Endothelial cell of umbilical vein (primary cell): ENCODE measurements around the gene ADAM20. TPM values are rescaled to one million over a fixed set of nuclear protein-coding genes. Genes with fewer than 3 reads are reported as not detected.
A peak's percentile ranks its signal among the peaks of the same experiment; 100 is the strongest.

Experiments
- BruUV-seq: library from RNA; stranded (reverse); fragments of 400-500 nt; replicated peaks from 2 replicates; lab custom pipeline; 2021; lab: Mats Ljungman, UMichigan
- CTCF ChIA-PET: fragments of 300-600, 350-600 bp; sonication (Branson Sonifier 250); formaldehyde crosslinking; loops from one replicate; lab custom pipeline; 2021; ENCODE audit warnings: antibody characterized with exemption, inconsistent platforms; lab: Charles Lee
- POLR2A ChIA-PET: fragments of 300-600, 350-600 bp; sonication (Branson Sonifier 250); formaldehyde crosslinking; loops from one replicate; lab custom pipeline; 2021; ENCODE audit warnings: antibody characterized with exemption, inconsistent platforms; lab: Charles Lee
- DNase-seq: peaks from one replicate; pipeline ENCODE4 v3.0.0-alpha.2; 2011; ENCODE audit warnings: low read depth, low spot score
- FAIRE-seq: peaks from 2 replicates; lab custom pipeline; 2011; peaks lifted over from hg19 to GRCh38; lab: Jason Lieb, UNC
- H2AFZ ChIP-seq: 2 replicates; pipeline ENCODE4 v1.6.0; 2012; ENCODE audit warnings: low read depth, low read length, control low read depth, inconsistent platforms
- H3K27ac ChIP-seq: 2 replicates; pipeline ENCODE4 v1.5.1; 2011; ENCODE audit warnings: low read depth, mild to moderate bottlenecking, control low read depth, low read length, moderate library complexity; ENCODE audit not compliant: insufficient read depth
- H3K27me3 ChIP-seq, 2 experiments: 2 replicates each; pipeline versions ENCODE4 v1.6.0 to v1.6.1; 2011; ENCODE audit warnings: low read length in 2 of 2, mixed read lengths in 1 of 2; ENCODE audit not compliant: control insufficient read depth in 2 of 2, insufficient read depth in 2 of 2
- H3K36me3 ChIP-seq, 2 experiments: 2 replicates in 1 of 2; 3 replicates in 1 of 2; pipeline ENCODE4 v1.5.1; 2011; ENCODE audit warnings: low read length in 2 of 2, mild to moderate bottlenecking in 1 of 2, moderate library complexity in 1 of 2; ENCODE audit not compliant: control insufficient read depth in 2 of 2, insufficient read depth in 2 of 2; ENCODE audit errors: extremely low read depth in 1 of 2
- H3K4me1 ChIP-seq: 3 replicates; pipeline ENCODE4 v1.5.1; 2011; ENCODE audit warnings: mild to moderate bottlenecking, low read length; ENCODE audit not compliant: control insufficient read depth, insufficient read depth; ENCODE audit errors: extremely low read depth
- H3K4me2 ChIP-seq: 2 replicates; pipeline ENCODE4 v1.6.1; 2011; ENCODE audit warnings: low read length, control low read depth, mixed read lengths; ENCODE audit not compliant: insufficient read depth
- H3K4me3 ChIP-seq, 3 experiments: fragments of 200-600 bp in 1 of 3; sonication (generic), shearing (Covaris generic) in 1 of 3; replicated peaks in 1 of 3; 2 replicates each; pipeline ENCODE4 v1.5.1; 2011 to 2016; ENCODE audit warnings: control low read depth in 3 of 3, low read length in 3 of 3, mild to moderate bottlenecking in 2 of 3, inconsistent platforms in 1 of 3, low read depth in 1 of 3, moderate library complexity in 1 of 3; ENCODE audit not compliant: insufficient read depth in 1 of 3
- H3K79me2 ChIP-seq: 2 replicates; pipeline ENCODE4 v1.6.0; 2012; ENCODE audit warnings: low read length, inconsistent platforms; ENCODE audit not compliant: control insufficient read depth, insufficient read depth
- H3K9ac ChIP-seq: replicated peaks from 2 replicates; pipeline ENCODE3; 2011; ENCODE audit warnings: low read length, control low read depth; ENCODE audit not compliant: insufficient read depth; ENCODE audit errors: extremely low read depth
- H3K9me1 ChIP-seq: replicated peaks from 3 replicates; pipeline ENCODE4 v1.6.0; 2011; ENCODE audit warnings: mild to moderate bottlenecking, low read length; ENCODE audit not compliant: control insufficient read depth, insufficient read depth; ENCODE audit errors: extremely low read depth
- H3K9me3 ChIP-seq: replicated peaks from 2 replicates; pipeline ENCODE4 v1.5.1; 2012; ENCODE audit warnings: low read length, inconsistent platforms; ENCODE audit not compliant: control insufficient read depth, insufficient read depth
- H4K20me1 ChIP-seq: replicated peaks from 2 replicates; pipeline ENCODE3; 2011; ENCODE audit warnings: mild to moderate bottlenecking, low read length; ENCODE audit not compliant: control insufficient read depth, insufficient read depth; ENCODE audit errors: extremely low read depth
- EZH2 ChIP-seq: IDR thresholded peaks from 2 replicates; pipeline ENCODE4 v1.6.1; 2012; ENCODE audit warnings: borderline replicate concordance, low read depth, mild to moderate bottlenecking, moderate library complexity, low read length, inconsistent platforms; ENCODE audit not compliant: severe bottlenecking
- FOS ChIP-seq: IDR thresholded peaks from 2 replicates; pipeline ENCODE4 v1.6.1; 2011; ENCODE audit warnings: mild to moderate bottlenecking, low read length, moderate library complexity, borderline replicate concordance; ENCODE audit not compliant: insufficient read depth
- GATA2 ChIP-seq: IDR thresholded peaks from 2 replicates; pipeline ENCODE4 v1.7.0; 2011; ENCODE audit warnings: low read depth, mild to moderate bottlenecking, moderate library complexity, mixed read lengths, low read length; ENCODE audit not compliant: insufficient read length, insufficient read depth
- JUN ChIP-seq: IDR thresholded peaks from 2 replicates; pipeline ENCODE4 v1.6.1; 2011; ENCODE audit warnings: borderline replicate concordance, low read depth; ENCODE audit not compliant: insufficient read length, insufficient read depth
- MAX ChIP-seq: IDR thresholded peaks from 2 replicates; pipeline ENCODE4 v1.6.1; 2011; ENCODE audit not compliant: insufficient read depth, insufficient read length
- MYC ChIP-seq: IDR thresholded peaks from one replicate; pipeline ENCODE4 v1.6.1; 2011; ENCODE audit warnings: mild to moderate bottlenecking, low read depth, low read length
- POLR2A ChIP-seq: IDR thresholded peaks from 2 replicates; pipeline ENCODE4 v1.6.1; 2012; ENCODE audit warnings: low read depth, mild to moderate bottlenecking, control low read depth, low read length
- dilution Hi-C: fragments of 300-500 bp; cut with MboI; formaldehyde crosslinking; loops from one replicate; pipeline ENCODE4 v1.15.0; 2019; ENCODE audit warnings: low sequenced_read_pairs; ENCODE audit not compliant: extremely low pct_ligation_motif_present
- intact Hi-C: fragments of 100-400 bp; cut with micrococcal nuclease; formaldehyde crosslinking; loops from one replicate; pipeline ENCODE4 v1.10.0; 2022
- polyA plus RNA-seq, 4 experiments: library from polyadenylated mRNA; depleted of rRNA in 3 of 4; stranded (reverse) in 3 of 4; unstranded in 1 of 4; fragments of >200 nt; gene quantifications; 2 replicates each; pipeline versions ENCODE4 v1.2.1 to v1.2.3, GENCODE V29; 2011 to 2012; ENCODE audit warnings: missing spikeins in 1 of 4
- total RNA-seq: library from RNA; stranded (reverse); gene quantifications from 2 replicates; pipeline ENCODE4 v1.2.3, GENCODE V29; 2021
- TF ChIP-seq, protein P1 (sequence below), 2 donors: IDR thresholded peaks; 1 replicate in 1 of 2; 2 replicates in 1 of 2; pipeline ENCODE4 v1.5.1; 2011; ENCODE audit warnings: low read length in 2 of 2, mild to moderate bottlenecking in 2 of 2, moderate library complexity in 2 of 2, control low read depth in 1 of 2, inconsistent platforms in 1 of 2, low read depth in 1 of 2; ENCODE audit not compliant: insufficient read depth in 1 of 2; ENCODE audit errors: extremely low read depth in 1 of 2

The ADAM20 gene
- total and polyA plus RNA-seq, 2 donors (not counting 3 experiments of a cell fraction or from before 2014, with no cell fraction given): 0.06 to 0.66 TPM

DNA sequence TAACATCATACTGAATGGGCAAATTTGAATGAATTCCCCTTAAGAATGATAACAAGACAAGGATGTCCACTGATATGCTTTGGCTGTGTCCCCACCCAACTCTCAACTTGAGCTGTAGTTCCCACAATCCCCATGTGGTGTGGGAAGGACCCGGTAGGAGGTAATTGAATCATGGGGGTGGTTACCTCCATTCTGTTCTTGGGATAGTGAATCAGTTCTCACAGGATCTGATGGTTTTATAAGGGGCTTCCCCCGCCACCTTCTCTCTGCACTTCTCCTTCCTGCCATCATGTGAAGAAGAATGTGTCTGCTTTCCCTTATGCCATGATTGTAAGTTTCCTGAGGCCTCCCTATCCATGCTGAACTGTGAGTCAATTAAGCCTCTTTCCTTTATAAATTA is 36.3 kb upstream of the ADAM20 start:
- FAIRE-seq (no peak), DNase-seq (no peak)
- no peaks in the 10 kb centered on the region for H3K36me3 ChIP-seq
- no peaks in the 10 kb centered on the region for H3K9me1 ChIP-seq
- no peak overlapping the region for H3K4me2 ChIP-seq
- no TSS peak for BruUV-seq
- no peaks in the 10 kb centered on the region for H3K27me3 ChIP-seq
- dilution Hi-C loops (no loop called here), intact Hi-C loops (no loop called here)
- no peak overlapping the region for H2AFZ ChIP-seq
- no peak overlapping the region for H3K27ac ChIP-seq
- TF ChIP-seq, protein P1, sequence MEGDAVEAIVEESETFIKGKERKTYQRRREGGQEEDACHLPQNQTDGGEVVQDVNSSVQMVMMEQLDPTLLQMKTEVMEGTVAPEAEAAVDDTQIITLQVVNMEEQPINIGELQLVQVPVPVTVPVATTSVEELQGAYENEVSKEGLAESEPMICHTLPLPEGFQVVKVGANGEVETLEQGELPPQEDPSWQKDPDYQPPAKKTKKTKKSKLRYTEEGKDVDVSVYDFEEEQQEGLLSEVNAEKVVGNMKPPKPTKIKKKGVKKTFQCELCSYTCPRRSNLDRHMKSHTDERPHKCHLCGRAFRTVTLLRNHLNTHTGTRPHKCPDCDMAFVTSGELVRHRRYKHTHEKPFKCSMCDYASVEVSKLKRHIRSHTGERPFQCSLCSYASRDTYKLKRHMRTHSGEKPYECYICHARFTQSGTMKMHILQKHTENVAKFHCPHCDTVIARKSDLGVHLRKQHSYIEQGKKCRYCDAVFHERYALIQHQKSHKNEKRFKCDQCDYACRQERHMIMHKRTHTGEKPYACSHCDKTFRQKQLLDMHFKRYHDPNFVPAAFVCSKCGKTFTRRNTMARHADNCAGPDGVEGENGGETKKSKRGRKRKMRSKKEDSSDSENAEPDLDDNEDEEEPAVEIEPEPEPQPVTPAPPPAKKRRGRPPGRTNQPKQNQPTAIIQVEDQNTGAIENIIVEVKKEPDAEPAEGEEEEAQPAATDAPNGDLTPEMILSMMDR (IDR thresholded peaks at IDR 0.05; ENCODE audit: extremely low read depth in 1 of 2, insufficient read depth in 1 of 2, low read depth in 1 of 2, low read length in 2 of 2): no peak
- TF ChIP-seq FOS: no peak
- H3K9me3 ChIP-seq: no peaks in the 10 kb centered on the region
- no peaks in the 10 kb centered on the region for H3K79me2 ChIP-seq
- POLR2A ChIA-PET: no interaction called here
- H3K4me3 ChIP-seq: no peak overlapping the region
- H3K4me1 ChIP-seq: no peaks in the 10 kb centered on the region
- CTCF ChIA-PET: no interaction called here
- H4K20me1 ChIP-seq: peaks cover 2% of the 10 kb centered on the region
- no peak overlapping the region for H3K9ac ChIP-seq

DNA sequence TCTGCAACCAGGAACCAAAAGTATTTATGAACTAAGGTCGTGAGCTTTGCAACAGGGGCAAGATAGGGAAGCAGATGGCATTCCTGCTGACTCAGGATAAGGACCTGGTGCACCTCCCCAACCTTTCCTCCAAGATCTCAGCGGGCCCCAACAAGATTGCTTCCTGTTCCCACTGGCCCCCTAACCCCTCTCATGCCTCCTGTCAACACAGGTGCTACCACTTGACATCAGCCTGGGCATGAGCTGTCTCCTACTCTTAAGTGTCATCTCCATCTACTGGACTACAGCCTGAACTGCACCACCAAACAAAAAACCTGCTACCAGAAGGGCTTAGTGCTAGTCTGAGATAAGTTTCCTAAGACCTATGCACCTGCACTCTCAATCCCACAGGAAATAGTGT is 33.0 kb upstream of the ADAM20 start:
- Histone ChIP-seq H3K27me3 (no peaks in the 10 kb centered on the region), H3K36me3 (no peaks in the 10 kb centered on the region), H3K4me2 (no peak overlapping the region), H3K4me1 (no peaks in the 10 kb centered on the region), H3K79me2 (no peaks in the 10 kb centered on the region), H2AFZ (no peak overlapping the region), H4K20me1 (peaks cover 2% of the 10 kb centered on the region), H3K9me3 (no peaks in the 10 kb centered on the region), H3K27ac (no peak overlapping the region), H3K4me3 (no peak overlapping the region), H3K9ac (no peak overlapping the region), H3K9me1 (no peaks in the 10 kb centered on the region)
- BruUV-seq: no TSS peak
- dilution Hi-C loops: no loop called here
- ChIA-PET CTCF (interaction anchor here (0.6 to 3.7 kb wide), 8 partner anchors 10 to 540 kb away, joined by 3 to 79 read pairs (median 3); no protein-coding TSS in a partner anchor), POLR2A (no interaction called here)
- DNase-seq (peak; percentile 51), FAIRE-seq (peak; percentile 43)
- TF ChIP-seq GATA2: no peak
- no peak for TF ChIP-seq EZH2
- TF ChIP-seq POLR2A: no peak
- no peak for TF ChIP-seq MYC
- TF ChIP-seq, protein P1 (IDR thresholded peaks at IDR 0.05; ENCODE audit: extremely low read depth in 1 of 2, insufficient read depth in 1 of 2, low read depth in 1 of 2, low read length in 2 of 2): peak; percentile 56 to 65
- TF ChIP-seq JUN: no peak
- no peak for TF ChIP-seq FOS
- no peak for TF ChIP-seq MAX
- intact Hi-C loops: loop anchor here (1.0 to 10.0 kb wide), 3 partner anchors 383 to 521 kb away; partner anchors contain the start of gene SLC8A3
